ENCODE data around the gene PPP1CA.

Gene PPP1CA

GRCh38 chr11:67382276-67383136 lies 19.2 kb downstream of the PPP1CA start:
- peak in 1 of 2 experiments; percentile 89 for DNase-seq (ENCODE audit: low read depth in 1 of 2, low spot score in 1 of 2)
- H3K27ac ChIP-seq (replicated peaks) = peak overlapping the region; percentile 38; the same call in 1 of the 2 replicates
- TF ChIP-seq, protein P1, sequence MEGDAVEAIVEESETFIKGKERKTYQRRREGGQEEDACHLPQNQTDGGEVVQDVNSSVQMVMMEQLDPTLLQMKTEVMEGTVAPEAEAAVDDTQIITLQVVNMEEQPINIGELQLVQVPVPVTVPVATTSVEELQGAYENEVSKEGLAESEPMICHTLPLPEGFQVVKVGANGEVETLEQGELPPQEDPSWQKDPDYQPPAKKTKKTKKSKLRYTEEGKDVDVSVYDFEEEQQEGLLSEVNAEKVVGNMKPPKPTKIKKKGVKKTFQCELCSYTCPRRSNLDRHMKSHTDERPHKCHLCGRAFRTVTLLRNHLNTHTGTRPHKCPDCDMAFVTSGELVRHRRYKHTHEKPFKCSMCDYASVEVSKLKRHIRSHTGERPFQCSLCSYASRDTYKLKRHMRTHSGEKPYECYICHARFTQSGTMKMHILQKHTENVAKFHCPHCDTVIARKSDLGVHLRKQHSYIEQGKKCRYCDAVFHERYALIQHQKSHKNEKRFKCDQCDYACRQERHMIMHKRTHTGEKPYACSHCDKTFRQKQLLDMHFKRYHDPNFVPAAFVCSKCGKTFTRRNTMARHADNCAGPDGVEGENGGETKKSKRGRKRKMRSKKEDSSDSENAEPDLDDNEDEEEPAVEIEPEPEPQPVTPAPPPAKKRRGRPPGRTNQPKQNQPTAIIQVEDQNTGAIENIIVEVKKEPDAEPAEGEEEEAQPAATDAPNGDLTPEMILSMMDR (IDR thresholded peaks at IDR 0.05; ENCODE audit: insufficient read depth, low read length) = peak; percentile 99
- no peak for TF ChIP-seq POLR2AphosphoS5 (IDR thresholded peaks at IDR 0.05; ENCODE audit: low read depth)

GRCh38 chr11:67381244-67381972 lies 20.2 kb downstream of the PPP1CA start:
- DNase-seq (ENCODE audit: low read depth in 1 of 2, low spot score in 1 of 2) = peak in 1 of 2 experiments; percentile 60
- Histone ChIP-seq H3K4me3 (replicated peaks; ENCODE audit: insufficient read depth, low read length) (no peak overlapping the region), H3K27me3 (ENCODE audit: insufficient read depth, poor library complexity, severe bottlenecking) (no peaks in the 10 kb centered on the region), H3K27ac (replicated peaks) (peak overlapping the region; percentile 84)
- peak; percentile 38; the same call in 1 of the 2 replicates for TF ChIP-seq GABPA (IDR thresholded peaks at IDR 0.05; ENCODE audit: low read depth)
- TF ChIP-seq POLR2AphosphoS5 (IDR thresholded peaks at IDR 0.05; ENCODE audit: low read depth) = peak; percentile 77
- TF ChIP-seq SPI1 (IDR thresholded peaks at IDR 0.05; ENCODE audit: borderline replicate concordance, low read depth) = no peak
- TF ChIP-seq, protein P1 (IDR thresholded peaks at IDR 0.05; ENCODE audit: insufficient read depth, low read length) = no peak
- TF ChIP-seq, protein P2, sequence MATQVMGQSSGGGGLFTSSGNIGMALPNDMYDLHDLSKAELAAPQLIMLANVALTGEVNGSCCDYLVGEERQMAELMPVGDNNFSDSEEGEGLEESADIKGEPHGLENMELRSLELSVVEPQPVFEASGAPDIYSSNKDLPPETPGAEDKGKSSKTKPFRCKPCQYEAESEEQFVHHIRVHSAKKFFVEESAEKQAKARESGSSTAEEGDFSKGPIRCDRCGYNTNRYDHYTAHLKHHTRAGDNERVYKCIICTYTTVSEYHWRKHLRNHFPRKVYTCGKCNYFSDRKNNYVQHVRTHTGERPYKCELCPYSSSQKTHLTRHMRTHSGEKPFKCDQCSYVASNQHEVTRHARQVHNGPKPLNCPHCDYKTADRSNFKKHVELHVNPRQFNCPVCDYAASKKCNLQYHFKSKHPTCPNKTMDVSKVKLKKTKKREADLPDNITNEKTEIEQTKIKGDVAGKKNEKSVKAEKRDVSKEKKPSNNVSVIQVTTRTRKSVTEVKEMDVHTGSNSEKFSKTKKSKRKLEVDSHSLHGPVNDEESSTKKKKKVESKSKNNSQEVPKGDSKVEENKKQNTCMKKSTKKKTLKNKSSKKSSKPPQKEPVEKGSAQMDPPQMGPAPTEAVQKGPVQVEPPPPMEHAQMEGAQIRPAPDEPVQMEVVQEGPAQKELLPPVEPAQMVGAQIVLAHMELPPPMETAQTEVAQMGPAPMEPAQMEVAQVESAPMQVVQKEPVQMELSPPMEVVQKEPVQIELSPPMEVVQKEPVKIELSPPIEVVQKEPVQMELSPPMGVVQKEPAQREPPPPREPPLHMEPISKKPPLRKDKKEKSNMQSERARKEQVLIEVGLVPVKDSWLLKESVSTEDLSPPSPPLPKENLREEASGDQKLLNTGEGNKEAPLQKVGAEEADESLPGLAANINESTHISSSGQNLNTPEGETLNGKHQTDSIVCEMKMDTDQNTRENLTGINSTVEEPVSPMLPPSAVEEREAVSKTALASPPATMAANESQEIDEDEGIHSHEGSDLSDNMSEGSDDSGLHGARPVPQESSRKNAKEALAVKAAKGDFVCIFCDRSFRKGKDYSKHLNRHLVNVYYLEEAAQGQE (IDR thresholded peaks at IDR 0.05; ENCODE audit: insufficient replicate concordance, low read depth) = peak; percentile 50

More at GRCh38 chr11:67382276-67383136, 19.2 kb downstream of the PPP1CA start:
- Histone ChIP-seq H3K27me3 (ENCODE audit: insufficient read depth, poor library complexity, severe bottlenecking) (no peaks in the 10 kb centered on the region), H3K4me3 (replicated peaks; ENCODE audit: insufficient read depth, low read length) (no peak overlapping the region)

DNA sequence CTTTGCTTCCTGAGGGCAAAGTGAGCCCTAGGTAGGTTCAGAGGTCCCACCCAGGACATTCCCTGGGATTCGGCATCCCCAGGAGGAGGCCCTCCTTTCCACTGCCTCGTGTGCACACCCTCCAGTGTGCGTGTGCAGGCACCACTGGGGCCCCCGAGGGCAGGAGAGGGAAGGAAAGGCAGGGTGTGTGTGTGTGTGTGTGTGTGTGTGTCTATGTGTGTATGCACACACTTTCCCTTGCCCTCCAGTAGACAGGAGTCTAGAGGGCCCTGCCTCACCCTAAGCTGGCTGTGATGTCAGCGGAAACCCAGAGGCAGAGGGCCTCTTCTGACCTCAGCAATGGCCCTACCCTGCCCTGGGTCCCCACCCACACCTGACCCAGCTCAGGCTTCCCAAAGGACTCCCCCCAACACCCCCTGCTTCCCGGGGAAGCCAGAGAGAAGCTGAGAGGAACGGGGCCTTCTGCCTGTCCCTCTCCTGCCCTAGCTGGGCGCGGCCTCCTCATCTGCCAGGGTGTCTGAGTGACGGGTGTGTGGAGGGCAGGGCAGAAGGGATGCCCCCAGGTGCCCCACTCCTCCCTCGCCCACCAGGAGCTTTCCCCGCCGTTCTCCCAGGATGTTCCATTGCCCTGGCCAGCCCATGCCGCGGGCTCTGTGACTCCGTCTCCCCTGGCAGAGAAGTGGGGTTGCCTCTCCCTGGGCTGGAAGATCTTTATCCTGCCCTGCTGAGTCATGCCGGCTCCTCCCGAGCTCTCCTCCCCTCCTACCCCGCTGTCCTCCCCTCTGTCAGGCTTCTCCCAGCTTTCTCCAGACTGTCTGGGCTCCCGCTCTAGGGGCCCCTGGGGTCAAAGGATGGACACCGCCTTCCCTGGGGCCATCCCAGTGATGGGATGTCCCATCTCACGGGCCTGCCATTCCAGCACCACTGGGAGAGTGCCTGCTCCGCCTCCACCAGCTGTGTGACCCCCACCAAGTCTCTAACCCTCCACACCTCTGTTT lies 22.3 kb downstream of the PPP1CA start:
- TF ChIP-seq, protein P1 (IDR thresholded peaks at IDR 0.05; ENCODE audit: insufficient read depth, low read length) = no peak
- TF ChIP-seq, protein P2 (IDR thresholded peaks at IDR 0.05; ENCODE audit: insufficient replicate concordance, low read depth) = no peak
- TF ChIP-seq POLR2AphosphoS5 (IDR thresholded peaks at IDR 0.05; ENCODE audit: low read depth) = no peak
- no peak for TF ChIP-seq GABPA (IDR thresholded peaks at IDR 0.05; ENCODE audit: low read depth)
- no peak for TF ChIP-seq SPI1 (IDR thresholded peaks at IDR 0.05; ENCODE audit: borderline replicate concordance, low read depth)
- DNase-seq (ENCODE audit: low read depth in 1 of 2, low spot score in 1 of 2) = peak in 1 of 2 experiments; percentile 28
- Histone ChIP-seq H3K27me3 (ENCODE audit: insufficient read depth, poor library complexity, severe bottlenecking) (no peaks in the 10 kb centered on the region), H3K4me3 (replicated peaks; ENCODE audit: insufficient read depth, low read length) (no peak overlapping the region), H3K27ac (replicated peaks) (peak overlapping the region; percentile 26)
